ENCODE data around the gene LINC00305.

- no peak for TF ChIP-seq POLR2AphosphoS5 (IDR thresholded peaks at IDR 0.05)
- no peak for TF ChIP-seq CTCF (IDR thresholded peaks at IDR 0.05)
These were observed 106.0 kb downstream of the LINC00305 start for GRCh38 chr18:64042728-64043358.

Data from breast epithelium (tissue), 3 donors.